Caco-2 (cell line): ENCODE results near the gene PTPA. TPM values are rescaled to one million over a fixed set of nuclear protein-coding genes. Genes with fewer than 3 reads are reported as not detected.

Experiments used
- BruUV-seq: library from RNA; stranded (reverse); fragments of 400-500 nt; replicated peaks from 2 replicates; lab custom pipeline; 2021; lab: Mats Ljungman, UMichigan
- CTCF ChIA-PET: fragments of 300-600 bp; sonication (Branson Sonifier 250); formaldehyde crosslinking; loops from one replicate; lab custom pipeline; 2022; ENCODE audit warnings: antibody characterized with exemption; lab: Charles Lee
- POLR2A ChIA-PET: fragments of 300-600 bp; sonication (Branson Sonifier 250); formaldehyde crosslinking; loops from one replicate; lab custom pipeline; 2022; ENCODE audit warnings: antibody characterized with exemption; lab: Charles Lee
- DNase-seq, 2 experiments: peaks; one replicate each; pipeline versions ENCODE4 v3.0.0 to v3.0.0-alpha.2; 2020 to 2022
- H3K27me3 ChIP-seq: replicated peaks from 2 replicates; pipeline ENCODE4 v1.6.0; 2011; ENCODE audit warnings: low read length; ENCODE audit not compliant: control insufficient read depth, insufficient read depth
- H3K36me3 ChIP-seq: 2 replicates; pipeline ENCODE4 v1.5.1; 2011; ENCODE audit warnings: low read length; ENCODE audit not compliant: control insufficient read depth, insufficient read depth
- H3K4me1 ChIP-seq: fragments of 250-450 bp; sonication (Bioruptor Pico); 2 replicates; pipeline ENCODE4 v1.5.1; 2020; ENCODE audit warnings: mild to moderate bottlenecking
- H3K4me3 ChIP-seq: 2 replicates; pipeline ENCODE4 v1.5.1; 2011; ENCODE audit warnings: low read depth, mild to moderate bottlenecking, control low read depth, low read length
- H3K9me3 ChIP-seq: fragments of 250-450 bp; sonication (Bioruptor Pico); 2 replicates; pipeline ENCODE4 v1.5.1; 2020; ENCODE audit warnings: mild to moderate bottlenecking, moderate library complexity
- H3K27ac Mint-ChIP-seq: one replicate; pipeline ENCODE4 v1.8.0; 2022; ENCODE audit warnings: mixed read lengths; ENCODE audit not compliant: unreplicated experiment
- H3K27me3 Mint-ChIP-seq: one replicate; pipeline ENCODE4 v1.8.0; 2022; ENCODE audit warnings: mixed read lengths; ENCODE audit not compliant: insufficient read depth, unreplicated experiment
- H3K36me3 Mint-ChIP-seq: one replicate; pipeline ENCODE4 v1.8.0; 2022; ENCODE audit warnings: mild to moderate bottlenecking, mixed read lengths; ENCODE audit not compliant: insufficient read depth, unreplicated experiment
- H3K4me1 Mint-ChIP-seq: one replicate; pipeline ENCODE4 v1.8.0; 2022; ENCODE audit warnings: low read depth, mixed read lengths; ENCODE audit not compliant: unreplicated experiment
- H3K4me3 Mint-ChIP-seq: one replicate; pipeline ENCODE4 v1.8.0; 2022; ENCODE audit warnings: mild to moderate bottlenecking, moderate library complexity, mixed read lengths; ENCODE audit not compliant: unreplicated experiment
- H3K9me3 Mint-ChIP-seq: one replicate; pipeline ENCODE4 v1.8.0; 2022; ENCODE audit warnings: mixed read lengths; ENCODE audit not compliant: unreplicated experiment
- intact Hi-C: fragments of 100-400 bp; cut with micrococcal nuclease; formaldehyde crosslinking; loops from one replicate; pipeline ENCODE4 v1.10.0; 2022; ENCODE audit not compliant: unreplicated experiment
- total RNA-seq: library from RNA; stranded (reverse); gene quantifications from 2 replicates; pipeline ENCODE4 v1.2.3, GENCODE V29; 2022
- TF ChIP-seq, protein P1 (sequence below), 2 experiments: fragments of 200-600 bp in 1 of 2; IDR thresholded peaks; 1 replicate in 1 of 2; 2 replicates in 1 of 2; pipeline versions ENCODE4 v1.5.1 to v1.8.0; 2011 to 2022; ENCODE audit warnings: antibody characterized with exemption in 1 of 2, control low read depth in 1 of 2, inconsistent platforms in 1 of 2, low read depth in 1 of 2, low read length in 1 of 2, mild to moderate bottlenecking in 1 of 2, moderate library complexity in 1 of 2; ENCODE audit not compliant: insufficient read depth in 1 of 2, severe bottlenecking in 1 of 2, unreplicated experiment in 1 of 2

The PTPA gene
- total RNA-seq, 1 experiment from 2014 or later, result 100 TPM

DNA sequence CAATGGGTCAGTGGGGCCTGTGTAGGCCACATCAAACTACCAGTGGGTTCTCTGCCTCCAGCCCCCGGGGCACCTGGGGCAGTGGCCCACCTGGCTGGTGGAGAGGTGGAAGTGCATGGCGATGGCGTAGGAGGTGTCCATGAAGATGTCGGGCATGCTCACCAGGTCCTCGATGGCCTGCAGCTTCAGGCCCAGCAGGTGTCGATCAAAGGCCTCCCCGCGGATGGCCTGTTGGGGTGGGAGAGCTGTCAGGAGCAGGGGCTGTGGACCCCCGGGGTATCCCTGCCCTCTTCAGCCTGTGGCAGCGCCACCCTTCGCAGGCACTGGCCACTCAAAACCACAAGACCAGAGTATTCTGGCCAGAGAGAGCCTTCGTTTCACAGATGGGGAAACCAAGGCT, 15.3 kb upstream of the PTPA start:
- peaks cover 27% of the 10 kb centered on the region for H3K36me3 Mint-ChIP-seq
- H3K9me3 Mint-ChIP-seq, result no peaks in the 10 kb centered on the region
- Histone ChIP-seq H3K27me3 (no peaks in the 10 kb centered on the region), H3K9me3 (no peaks in the 10 kb centered on the region), H3K4me3 (no peak overlapping the region), H3K36me3 (no peaks in the 10 kb centered on the region), H3K4me1 (no peaks in the 10 kb centered on the region)
- no peak overlapping the region for H3K4me3 Mint-ChIP-seq
- no TSS peak for BruUV-seq
- intact Hi-C loops, result no loop called here
- no peaks in the 10 kb centered on the region for H3K27me3 Mint-ChIP-seq
- DNase-seq, result peak in 1 of 2 experiments; percentile 29
- no peak overlapping the region for H3K27ac Mint-ChIP-seq
- CTCF ChIA-PET, result no interaction called here
- H3K4me1 Mint-ChIP-seq, result no peaks in the 10 kb centered on the region
- TF ChIP-seq, protein P1, sequence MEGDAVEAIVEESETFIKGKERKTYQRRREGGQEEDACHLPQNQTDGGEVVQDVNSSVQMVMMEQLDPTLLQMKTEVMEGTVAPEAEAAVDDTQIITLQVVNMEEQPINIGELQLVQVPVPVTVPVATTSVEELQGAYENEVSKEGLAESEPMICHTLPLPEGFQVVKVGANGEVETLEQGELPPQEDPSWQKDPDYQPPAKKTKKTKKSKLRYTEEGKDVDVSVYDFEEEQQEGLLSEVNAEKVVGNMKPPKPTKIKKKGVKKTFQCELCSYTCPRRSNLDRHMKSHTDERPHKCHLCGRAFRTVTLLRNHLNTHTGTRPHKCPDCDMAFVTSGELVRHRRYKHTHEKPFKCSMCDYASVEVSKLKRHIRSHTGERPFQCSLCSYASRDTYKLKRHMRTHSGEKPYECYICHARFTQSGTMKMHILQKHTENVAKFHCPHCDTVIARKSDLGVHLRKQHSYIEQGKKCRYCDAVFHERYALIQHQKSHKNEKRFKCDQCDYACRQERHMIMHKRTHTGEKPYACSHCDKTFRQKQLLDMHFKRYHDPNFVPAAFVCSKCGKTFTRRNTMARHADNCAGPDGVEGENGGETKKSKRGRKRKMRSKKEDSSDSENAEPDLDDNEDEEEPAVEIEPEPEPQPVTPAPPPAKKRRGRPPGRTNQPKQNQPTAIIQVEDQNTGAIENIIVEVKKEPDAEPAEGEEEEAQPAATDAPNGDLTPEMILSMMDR (IDR thresholded peaks at IDR 0.05; ENCODE audit: insufficient read depth in 1 of 2, low read depth in 1 of 2, low read length in 1 of 2, severe bottlenecking in 1 of 2, unreplicated experiment in 1 of 2), result no peak
- POLR2A ChIA-PET, result no interaction called here

DNA sequence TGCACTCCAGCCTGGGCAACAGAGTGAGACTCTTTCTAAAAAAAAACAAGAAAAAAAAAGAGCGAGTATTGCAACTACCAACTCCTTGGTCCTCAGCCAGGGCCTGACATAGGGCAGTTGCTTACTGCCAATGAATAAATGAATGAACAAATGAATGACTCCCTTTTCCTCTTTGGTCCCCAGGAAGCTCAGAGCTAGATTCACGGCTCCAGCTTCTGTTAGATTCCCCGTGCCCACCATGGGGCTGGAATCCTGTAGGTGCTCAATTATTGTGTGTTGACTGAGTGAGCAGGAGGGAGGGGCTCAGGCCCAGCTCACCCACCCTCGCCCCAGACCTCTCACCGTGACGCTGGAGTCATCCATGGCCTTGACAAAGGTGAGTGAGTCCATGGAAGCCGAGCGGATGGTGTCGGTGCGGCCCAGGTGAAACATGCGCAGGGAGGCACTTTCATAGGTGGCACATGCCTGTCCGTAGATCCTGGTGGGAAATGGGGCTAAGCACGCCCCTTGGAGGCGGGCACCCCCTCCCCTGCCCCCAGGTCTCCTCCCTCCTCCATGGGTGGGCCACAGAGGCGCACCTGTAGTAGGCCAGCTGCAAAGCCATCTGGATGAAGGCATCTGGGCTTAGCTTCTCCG, 13.4 kb upstream of the PTPA start:
- no peaks in the 10 kb centered on the region for H3K4me1 Mint-ChIP-seq
- POLR2A ChIA-PET, result interaction anchor here (0.6 kb wide), 1 partner anchor 171 kb away, joined by 4 read pairs; no protein-coding TSS in a partner anchor

DNA sequence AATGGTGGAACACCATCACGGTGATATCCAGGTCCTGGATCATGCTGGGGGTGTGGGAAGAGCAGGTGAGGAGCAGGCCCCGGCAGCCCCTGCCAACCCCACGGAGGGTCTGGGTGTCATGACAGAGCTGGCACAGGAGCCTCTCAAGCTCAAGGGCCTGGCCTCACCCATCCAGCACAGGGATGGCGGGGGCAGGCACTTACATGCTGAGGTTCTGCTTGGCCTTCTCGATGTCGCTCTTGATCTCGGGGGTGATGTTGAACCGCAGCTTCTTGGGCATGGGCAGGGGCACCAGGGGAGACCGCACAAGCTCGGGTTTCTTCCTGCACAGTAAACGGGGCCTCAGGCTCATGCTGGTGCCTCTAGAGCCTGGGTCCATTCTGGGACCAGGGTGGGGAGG, 12.9 kb upstream of the PTPA start:
- intact Hi-C loops, result no loop called here
- Mint-ChIP-seq H3K27ac (no peak overlapping the region), H3K4me3 (no peak overlapping the region), H3K36me3 (peaks cover 21% of the 10 kb centered on the region), H3K9me3 (no peaks in the 10 kb centered on the region), H3K4me1 (no peaks in the 10 kb centered on the region), H3K27me3 (no peaks in the 10 kb centered on the region)
- CTCF ChIA-PET, result no interaction called here
- Histone ChIP-seq H3K27me3 (no peaks in the 10 kb centered on the region), H3K4me1 (peaks cover 4% of the 10 kb centered on the region), H3K4me3 (no peak overlapping the region), H3K9me3 (no peaks in the 10 kb centered on the region), H3K36me3 (no peaks in the 10 kb centered on the region)
- BruUV-seq, result no TSS peak
- no peak for DNase-seq
- POLR2A ChIA-PET, result interaction anchor here (1.1 kb wide), 1 partner anchor 18 kb away, joined by 4 read pairs; no protein-coding TSS in a partner anchor
- TF ChIP-seq, protein P1 (IDR thresholded peaks at IDR 0.05; ENCODE audit: insufficient read depth in 1 of 2, low read depth in 1 of 2, low read length in 1 of 2, severe bottlenecking in 1 of 2, unreplicated experiment in 1 of 2), result no peak

More for the DNA sequence above, 13.4 kb upstream of the PTPA start:
- H3K4me3 Mint-ChIP-seq, result no peak overlapping the region
- no peak overlapping the region for H3K27ac Mint-ChIP-seq
- intact Hi-C loops, result no loop called here
- no peaks in the 10 kb centered on the region for H3K9me3 Mint-ChIP-seq
- H3K27me3 Mint-ChIP-seq, result no peaks in the 10 kb centered on the region
- BruUV-seq, result no TSS peak
- Histone ChIP-seq H3K4me3 (no peak overlapping the region), H3K9me3 (no peaks in the 10 kb centered on the region), H3K36me3 (no peaks in the 10 kb centered on the region), H3K27me3 (no peaks in the 10 kb centered on the region), H3K4me1 (no peaks in the 10 kb centered on the region)
- peaks cover 22% of the 10 kb centered on the region for H3K36me3 Mint-ChIP-seq
- CTCF ChIA-PET, result interaction anchor here (0.9 kb wide), 1 partner anchor 16 kb away, joined by 5 read pairs; the partner anchor contains the start of gene DOLPP1
- no peak for DNase-seq
- TF ChIP-seq, protein P1 (IDR thresholded peaks at IDR 0.05; ENCODE audit: insufficient read depth in 1 of 2, low read depth in 1 of 2, low read length in 1 of 2, severe bottlenecking in 1 of 2, unreplicated experiment in 1 of 2), result no peak
